ENCODE measurements around the gene OSBPL9. TPM values are rescaled to one million over a fixed set of nuclear protein-coding genes. Genes with fewer than 3 reads are reported as not detected.

OSBPL9 gene
- total and polyA plus RNA-seq, 4 experiments from 2014 or later, result 45.1 to 47.8 (median 46.1) TPM

DNA sequence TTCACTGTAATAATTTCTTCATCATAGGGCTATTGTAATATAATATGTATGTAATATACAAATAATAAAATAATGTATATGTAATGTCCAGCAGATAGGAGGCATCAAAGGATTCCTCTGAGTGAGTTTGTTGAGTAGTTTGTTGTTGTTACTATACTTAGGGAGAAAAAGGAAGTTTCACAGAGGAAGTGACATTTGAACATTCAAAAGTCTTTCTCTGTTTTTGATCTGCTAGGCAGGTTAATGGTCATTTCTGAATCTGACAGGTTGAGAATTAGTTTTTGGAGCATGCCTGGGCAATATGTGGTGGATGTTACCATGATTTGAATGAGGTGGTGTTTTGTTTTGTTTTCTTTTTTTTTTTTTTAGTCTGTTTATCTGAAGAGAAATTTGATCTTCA is 159.5 kb downstream of the OSBPL9 start:
- Histone ChIP-seq H3K36me3 (ENCODE audit: insufficient read depth, low read length) (peaks cover 23% of the 10 kb centered on the region), H3K4me1 (ENCODE audit: insufficient read depth, low read length) (no peaks in the 10 kb centered on the region), H3K27ac (ENCODE audit: low read depth, low read length) (no peak overlapping the region), H3K27me3 (ENCODE audit: insufficient read depth, low read length) (no peaks in the 10 kb centered on the region), H3K9me3 (ENCODE audit: control insufficient read depth in 1 of 2, low read length in 2 of 2) (no peaks in the 10 kb centered on the region), H3K4me3 (ENCODE audit: low read length in 2 of 2) (no peak overlapping the region)
- CTCF ChIA-PET (ENCODE audit: partially characterized antibody), result interaction anchor here (2.0 kb wide), 1 partner anchor 10 kb away, joined by 4 read pairs; no protein-coding TSS in a partner anchor
- Mint-ChIP-seq H3K27me3 (no peaks in the 10 kb centered on the region), H3K27ac (peak overlapping the region in 2 of 7 donors; percentile 3 to 25), H3K9me3 (no peaks in the 10 kb centered on the region), H3K4me3 (no peak overlapping the region), H3K36me3 (peaks cover 39 to 63% of the 10 kb centered on the region in 2 donors), H3K4me1 (peaks cover 0 to 8% (median 2%) of the 10 kb centered on the region in 4 donors)
- POLR2A ChIA-PET (ENCODE audit: partially characterized antibody), result no interaction called here
- no peak for DNase-seq
- intact Hi-C loops (cut with micrococcal nuclease), result no loop called here

DNA sequence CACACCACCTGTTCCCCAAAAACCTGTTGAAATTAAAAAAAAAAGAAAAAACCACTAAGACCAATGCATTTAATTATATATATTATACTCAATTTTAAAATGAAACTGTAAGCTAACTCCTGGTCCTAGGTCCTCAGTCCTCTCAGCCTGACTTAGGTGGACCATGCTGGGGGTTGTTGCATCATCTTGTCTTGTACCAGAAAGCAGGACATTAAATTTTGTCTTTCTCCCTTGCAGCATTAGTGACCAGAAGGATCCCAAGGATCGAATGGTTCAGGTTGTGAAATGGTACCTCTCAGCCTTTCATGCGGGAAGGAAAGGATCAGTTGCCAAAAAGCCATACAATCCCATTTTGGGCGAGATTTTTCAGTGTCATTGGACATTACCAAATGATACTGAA is 164.0 kb downstream of the OSBPL9 start:
- no peaks in the 10 kb centered on the region for H3K4me1 ChIP-seq (ENCODE audit: insufficient read depth, low read length)
- no peak overlapping the region for H3K27ac ChIP-seq (ENCODE audit: low read depth, low read length)
- H3K36me3 Mint-ChIP-seq, result peaks cover 43 to 68% of the 10 kb centered on the region in 2 donors
- H3K9me3 ChIP-seq (ENCODE audit: control insufficient read depth in 1 of 2, low read length in 2 of 2), result no peaks in the 10 kb centered on the region
- H3K4me1 Mint-ChIP-seq, result peaks cover 0 to 2% (median 0%) of the 10 kb centered on the region in 4 donors
- ChIA-PET POLR2A (ENCODE audit: partially characterized antibody) (no interaction called here), CTCF (ENCODE audit: partially characterized antibody) (interaction anchor here (4.6 kb wide), 1 partner anchor 13 kb away, joined by 21 read pairs; no protein-coding TSS in a partner anchor)
- DNase-seq, result no peak
- peaks cover 34% of the 10 kb centered on the region for H3K36me3 ChIP-seq (ENCODE audit: insufficient read depth, low read length)
- intact Hi-C loops (cut with micrococcal nuclease), result no loop called here
- H3K4me3 ChIP-seq (ENCODE audit: low read length in 2 of 2), result no peak overlapping the region
- H3K27me3 ChIP-seq (ENCODE audit: insufficient read depth, low read length), result no peaks in the 10 kb centered on the region
- no peaks in the 10 kb centered on the region for H3K9me3 Mint-ChIP-seq
- H3K4me3 Mint-ChIP-seq, result no peak overlapping the region
- H3K27ac Mint-ChIP-seq, result peak overlapping the region in 2 of 7 donors; percentile 40 to 70
- H3K27me3 Mint-ChIP-seq, result no peaks in the 10 kb centered on the region

DNA sequence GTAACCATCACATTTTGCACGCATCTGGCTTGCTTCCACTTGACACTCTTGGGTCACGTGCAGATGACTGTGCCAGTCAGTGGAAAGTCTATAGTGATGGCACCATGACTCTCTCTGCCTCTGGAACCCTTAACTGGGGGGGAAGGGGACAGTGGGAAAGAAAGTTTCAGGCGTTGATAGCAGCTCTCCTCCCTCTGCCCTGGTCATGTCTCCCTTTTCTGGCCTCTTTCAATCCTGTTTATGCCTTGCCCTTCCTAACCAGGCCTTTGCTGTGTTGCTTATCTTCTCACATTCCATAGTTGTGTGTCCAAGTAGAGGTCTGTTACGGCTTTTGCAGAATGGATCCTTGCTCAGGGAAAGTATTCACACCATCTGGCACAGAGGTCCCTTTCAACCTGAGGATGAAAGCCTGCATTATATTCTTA is 168.1 kb downstream of the OSBPL9 start:
- no peaks in the 10 kb centered on the region for H3K27me3 Mint-ChIP-seq
- H3K9me3 Mint-ChIP-seq, result no peaks in the 10 kb centered on the region
- no peak overlapping the region for H3K4me3 Mint-ChIP-seq
- no peak for DNase-seq
- H3K27ac ChIP-seq (ENCODE audit: low read depth, low read length), result no peak overlapping the region
- H3K36me3 Mint-ChIP-seq, result peaks cover 64 to 85% of the 10 kb centered on the region in 2 donors
- H3K27ac Mint-ChIP-seq, result peak overlapping the region in 4 of 7 donors; percentile 8 to 76 (median 44)
- no peaks in the 10 kb centered on the region for H3K4me1 ChIP-seq (ENCODE audit: insufficient read depth, low read length)
- no peaks in the 10 kb centered on the region for H3K27me3 ChIP-seq (ENCODE audit: insufficient read depth, low read length)
- POLR2A ChIA-PET (ENCODE audit: partially characterized antibody), result interaction anchor here (2.8 kb wide), 1 partner anchor 16 kb away, joined by 6 read pairs; no protein-coding TSS in a partner anchor
- no peak overlapping the region for H3K4me3 ChIP-seq (ENCODE audit: low read length in 2 of 2)
- H3K36me3 ChIP-seq (ENCODE audit: insufficient read depth, low read length), result peaks cover 58% of the 10 kb centered on the region
- intact Hi-C loops (cut with micrococcal nuclease), result no loop called here
- H3K4me1 Mint-ChIP-seq, result no peaks in the 10 kb centered on the region
- no peaks in the 10 kb centered on the region for H3K9me3 ChIP-seq (ENCODE audit: control insufficient read depth in 1 of 2, low read length in 2 of 2)
- CTCF ChIA-PET (ENCODE audit: partially characterized antibody), result interaction anchor here (4.6 kb wide), 1 partner anchor 17 kb away, joined by 21 read pairs; no protein-coding TSS in a partner anchor

DNA sequence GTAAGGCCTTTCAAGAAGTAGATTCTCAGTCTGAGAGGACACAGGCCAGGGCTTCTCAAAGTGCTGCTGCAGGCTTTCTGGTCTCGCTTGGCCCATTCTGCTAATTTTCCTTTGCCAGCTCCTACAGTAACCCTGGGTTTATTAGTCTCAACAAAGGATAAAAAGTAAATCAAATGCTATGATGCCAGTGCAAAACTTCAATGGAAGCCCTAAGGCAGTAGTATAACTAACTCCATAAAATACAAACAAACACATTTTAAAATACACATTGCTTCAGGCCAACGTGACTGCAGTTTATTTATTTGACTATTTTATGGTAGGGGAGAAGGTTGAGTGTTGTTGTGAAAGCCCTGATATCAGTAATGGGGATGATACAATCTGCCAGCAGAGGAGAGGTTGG is 172.0 kb downstream of the OSBPL9 start:
- Mint-ChIP-seq H3K36me3 (peaks cover 71 to 92% of the 10 kb centered on the region in 2 donors), H3K27me3 (no peaks in the 10 kb centered on the region), H3K4me1 (peaks cover 0 to 6% (median 5%) of the 10 kb centered on the region in 4 donors), H3K4me3 (no peak overlapping the region), H3K9me3 (no peaks in the 10 kb centered on the region), H3K27ac (peak overlapping the region in 1 of 7 donors; percentile 26)
- no peaks in the 10 kb centered on the region for H3K27me3 ChIP-seq (ENCODE audit: insufficient read depth, low read length)
- no peak for DNase-seq
- H3K9me3 ChIP-seq (ENCODE audit: control insufficient read depth in 1 of 2, low read length in 2 of 2), result no peaks in the 10 kb centered on the region
- H3K4me1 ChIP-seq (ENCODE audit: insufficient read depth, low read length), result no peaks in the 10 kb centered on the region
- POLR2A ChIA-PET (ENCODE audit: partially characterized antibody), result no interaction called here
- H3K27ac ChIP-seq (ENCODE audit: low read depth, low read length), result no peak overlapping the region
- H3K36me3 ChIP-seq (ENCODE audit: insufficient read depth, low read length), result peaks cover 85% of the 10 kb centered on the region
- intact Hi-C loops (cut with micrococcal nuclease), result no loop called here
- H3K4me3 ChIP-seq (ENCODE audit: low read length in 2 of 2), result no peak overlapping the region
- CTCF ChIA-PET (ENCODE audit: partially characterized antibody), result no interaction called here

DNA sequence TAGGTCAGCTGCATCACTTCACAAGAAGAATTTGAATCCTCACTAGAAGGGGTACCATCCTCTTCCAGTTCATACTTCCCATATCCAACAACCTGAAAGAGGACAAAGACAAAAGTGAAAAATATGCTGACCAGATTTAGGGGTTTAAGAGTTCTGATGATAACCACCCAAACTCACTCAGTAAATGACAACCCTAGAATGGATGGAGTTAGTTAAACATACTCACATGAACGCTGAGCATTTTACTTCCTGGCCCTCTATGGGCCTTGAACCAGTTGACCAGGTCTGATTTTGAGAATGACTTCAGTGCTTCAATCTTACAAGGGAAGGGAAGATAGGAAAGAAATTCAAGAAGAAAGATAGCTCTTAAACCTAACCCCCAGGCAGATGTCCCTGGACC is 172.4 kb downstream of the OSBPL9 start:
- Histone ChIP-seq H3K27me3 (ENCODE audit: insufficient read depth, low read length) (no peaks in the 10 kb centered on the region), H3K4me3 (ENCODE audit: low read length in 2 of 2) (no peak overlapping the region), H3K36me3 (ENCODE audit: insufficient read depth, low read length) (peaks cover 81% of the 10 kb centered on the region), H3K4me1 (ENCODE audit: insufficient read depth, low read length) (no peaks in the 10 kb centered on the region), H3K27ac (ENCODE audit: low read depth, low read length) (no peak overlapping the region), H3K9me3 (ENCODE audit: control insufficient read depth in 1 of 2, low read length in 2 of 2) (no peaks in the 10 kb centered on the region)
- H3K27ac Mint-ChIP-seq, result peak overlapping the region in 3 of 7 donors; percentile 26 to 77 (median 44)
- intact Hi-C loops (cut with micrococcal nuclease), result no loop called here
- ChIA-PET POLR2A (ENCODE audit: partially characterized antibody) (no interaction called here), CTCF (ENCODE audit: partially characterized antibody) (no interaction called here)
- no peak overlapping the region for H3K4me3 Mint-ChIP-seq
- peaks cover 67 to 92% of the 10 kb centered on the region in 2 donors for H3K36me3 Mint-ChIP-seq
- DNase-seq, result no peak
- no peaks in the 10 kb centered on the region for H3K27me3 Mint-ChIP-seq
- no peaks in the 10 kb centered on the region for H3K9me3 Mint-ChIP-seq
- H3K4me1 Mint-ChIP-seq, result peaks cover 0 to 10% (median 5%) of the 10 kb centered on the region in 4 donors

DNA sequence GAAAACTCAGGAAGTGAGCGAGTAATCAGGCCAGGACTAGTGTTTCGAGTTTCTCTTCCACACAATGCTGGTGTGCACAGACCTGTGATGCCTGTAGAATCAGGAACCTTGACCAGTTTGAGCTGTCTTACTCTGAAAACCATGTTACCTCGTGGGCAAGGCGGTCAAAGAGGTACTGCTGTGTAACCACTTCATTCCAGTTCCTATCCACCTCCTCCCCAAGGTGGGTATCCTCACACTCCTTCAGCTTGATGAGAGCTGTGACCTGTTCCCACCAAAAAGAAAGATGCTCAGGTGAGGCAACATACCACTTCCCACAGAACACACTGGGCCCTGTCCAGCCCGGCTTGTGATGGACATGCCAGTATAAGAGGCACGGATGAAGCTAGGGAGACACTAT is 173.5 kb downstream of the OSBPL9 start:
- H3K4me1 Mint-ChIP-seq, result peaks cover 0 to 12% (median 6%) of the 10 kb centered on the region in 4 donors
- POLR2A ChIA-PET (ENCODE audit: partially characterized antibody), result interaction anchor here (1.0 kb wide), 1 partner anchor 17 kb away, joined by 3 read pairs; no protein-coding TSS in a partner anchor
- no peak overlapping the region for H3K4me3 Mint-ChIP-seq
- Histone ChIP-seq H3K4me1 (ENCODE audit: insufficient read depth, low read length) (no peaks in the 10 kb centered on the region), H3K36me3 (ENCODE audit: insufficient read depth, low read length) (peaks cover 80% of the 10 kb centered on the region), H3K27me3 (ENCODE audit: insufficient read depth, low read length) (no peaks in the 10 kb centered on the region), H3K9me3 (ENCODE audit: control insufficient read depth in 1 of 2, low read length in 2 of 2) (no peaks in the 10 kb centered on the region), H3K27ac (ENCODE audit: low read depth, low read length) (no peak overlapping the region), H3K4me3 (ENCODE audit: low read length in 2 of 2) (no peak overlapping the region)
- CTCF ChIA-PET (ENCODE audit: partially characterized antibody), result no interaction called here
- no peak for DNase-seq
- H3K27ac Mint-ChIP-seq, result peak overlapping the region in 4 of 7 donors; percentile 2 to 35 (median 22)
- H3K36me3 Mint-ChIP-seq, result peaks cover 67 to 92% of the 10 kb centered on the region in 2 donors
- intact Hi-C loops (cut with micrococcal nuclease), result no loop called here
- H3K9me3 Mint-ChIP-seq, result no peaks in the 10 kb centered on the region
- no peaks in the 10 kb centered on the region for H3K27me3 Mint-ChIP-seq

DNA sequence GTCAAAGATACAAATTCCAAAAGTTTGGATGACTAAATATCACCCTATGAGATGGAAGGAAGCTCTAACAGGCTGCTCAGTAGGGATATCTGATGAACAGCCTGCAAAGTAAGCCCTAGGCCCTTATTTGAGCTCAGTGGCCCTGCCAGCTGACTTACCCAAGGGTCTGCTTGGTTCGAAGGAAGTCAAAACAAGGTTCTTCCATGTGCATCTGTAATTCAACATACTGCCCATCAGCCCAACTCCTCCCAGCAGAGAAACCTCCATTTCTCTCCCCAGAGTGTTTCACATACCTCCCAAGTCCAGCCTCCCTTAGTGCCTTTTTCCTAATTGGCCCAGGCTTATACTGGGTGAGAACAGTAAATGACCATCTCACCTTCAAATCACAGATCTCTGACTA is 175.0 kb downstream of the OSBPL9 start:
- DNase-seq, result no peak
- Histone ChIP-seq H3K4me1 (ENCODE audit: insufficient read depth, low read length) (no peaks in the 10 kb centered on the region), H3K36me3 (ENCODE audit: insufficient read depth, low read length) (peaks cover 69% of the 10 kb centered on the region), H3K27ac (ENCODE audit: low read depth, low read length) (no peak overlapping the region), H3K27me3 (ENCODE audit: insufficient read depth, low read length) (no peaks in the 10 kb centered on the region), H3K4me3 (ENCODE audit: low read length in 2 of 2) (no peak overlapping the region), H3K9me3 (ENCODE audit: control insufficient read depth in 1 of 2, low read length in 2 of 2) (no peaks in the 10 kb centered on the region)
- Mint-ChIP-seq H3K27me3 (no peaks in the 10 kb centered on the region), H3K36me3 (peaks cover 57 to 81% of the 10 kb centered on the region in 2 donors), H3K9me3 (no peaks in the 10 kb centered on the region), H3K27ac (peak overlapping the region; percentile 5 to 76 (median 32)), H3K4me1 (peaks cover 0 to 12% (median 6%) of the 10 kb centered on the region in 4 donors), H3K4me3 (no peak overlapping the region)
- intact Hi-C loops (cut with micrococcal nuclease), result no loop called here
- ChIA-PET POLR2A (ENCODE audit: partially characterized antibody) (no interaction called here), CTCF (ENCODE audit: partially characterized antibody) (interaction anchor here (2.0 kb wide), 1 partner anchor 20 kb away, joined by 4 read pairs; no protein-coding TSS in a partner anchor)

All from CD4-positive, alpha-beta memory T cell (primary cell).